B cell (primary cell): ENCODE measurements around the gene IFNA16. TPM values are rescaled to one million over a fixed set of nuclear protein-coding genes. Genes with fewer than 3 reads are reported as not detected.
"Not testable (repeated sequence)": the region's sequence is repeated elsewhere in the genome, so short reads cannot be mapped to it uniquely, and the experiment has no call there.

ENCODE experiments used
- ATAC-seq: fragments of 200-7000 bp; cut with Tn5 transposase; one replicate; pipeline ENCODE4 v1.10.0; 2021; ENCODE audit warnings: low read depth, mild to moderate bottlenecking, moderate number of reproducible peaks, moderate library complexity
- CTCF ChIA-PET: fragments of 350-600 bp; sonication (Branson Sonifier 250); formaldehyde crosslinking; loops from one replicate; lab custom pipeline; 2021; ENCODE audit warnings: antibody characterized with exemption, inconsistent platforms; lab: Charles Lee
- POLR2A ChIA-PET: fragments of 350-600 bp; sonication (Branson Sonifier 250); formaldehyde crosslinking; loops from one replicate; lab custom pipeline; 2021; ENCODE audit warnings: antibody characterized with exemption; lab: Charles Lee
- DNase-seq: peaks from one replicate; pipeline ENCODE4 v3.0.0; 2013
- H2AFZ ChIP-seq: 2 replicates; pipeline ENCODE4 v1.6.1; 2012; ENCODE audit warnings: mild to moderate bottlenecking, low read depth, low read length; ENCODE audit not compliant: insufficient read depth, poor library complexity, severe bottlenecking
- H3K27ac ChIP-seq, 2 donors: 1 replicate in 1 of 2; 2 replicates in 1 of 2; pipeline ENCODE4 v1.5.1; 2012 to 2013; ENCODE audit warnings: low read length in 2 of 2, mild to moderate bottlenecking in 2 of 2, moderate library complexity in 1 of 2
- H3K27me3 ChIP-seq, 4 experiments: fragments of 200-600 bp in 1 of 4; sonication (generic) in 1 of 4; replicated peaks in 1 of 4; 1 replicate in 2 of 4; 2 replicates in 2 of 4; pipeline versions ENCODE4 v1.6.1 to v1.7.0; 2013 to 2016; ENCODE audit warnings: low read length in 3 of 4, mild to moderate bottlenecking in 2 of 4, mixed read lengths in 1 of 4, moderate library complexity in 1 of 4; ENCODE audit not compliant: insufficient read depth in 4 of 4, control insufficient read depth in 3 of 4; ENCODE audit errors: control extremely low read depth in 1 of 4
- H3K36me3 ChIP-seq, 2 experiments: replicated peaks in 1 of 2; 1 replicate in 1 of 2; 2 replicates in 1 of 2; pipeline versions ENCODE4 v1.6.1 to v1.7.1; 2013; ENCODE audit warnings: low read length in 1 of 2; ENCODE audit not compliant: insufficient read depth in 2 of 2, control insufficient read depth in 1 of 2; ENCODE audit errors: control extremely low read depth in 1 of 2, extremely low read depth in 1 of 2
- H3K4me1 ChIP-seq, 2 donors: fragments of 200-600 bp in 1 of 2; sonication (generic) in 1 of 2; 1 replicate in 1 of 2; 2 replicates in 1 of 2; pipeline versions ENCODE4 v1.5.1 to v1.6.1; 2013 to 2017; ENCODE audit warnings: low read length in 2 of 2; ENCODE audit not compliant: control insufficient read depth in 2 of 2, insufficient read depth in 2 of 2
- H3K4me2 ChIP-seq: replicated peaks from 2 replicates; pipeline ENCODE3; 2012; ENCODE audit warnings: mild to moderate bottlenecking, low read depth, low read length; ENCODE audit not compliant: poor library complexity, severe bottlenecking
- H3K4me3 ChIP-seq, 5 experiments: fragments of 200-600 bp in 1 of 5; sonication (generic) in 1 of 5; 1 replicate in 3 of 5; 2 replicates in 2 of 5; pipeline versions ENCODE4 v1.5.1 to v1.7.0; 2011 to 2016; ENCODE audit warnings: low read length in 4 of 5, mild to moderate bottlenecking in 4 of 5, low read depth in 2 of 5, control low read depth in 1 of 5, moderate library complexity in 1 of 5; ENCODE audit not compliant: insufficient read depth in 1 of 5; ENCODE audit errors: control extremely low read depth in 1 of 5, extremely low read depth in 1 of 5
- H3K79me2 ChIP-seq: fragments of 200-600 bp; sonication (generic); one replicate; pipeline ENCODE4 v1.6.0; 2016; ENCODE audit warnings: low read length; ENCODE audit not compliant: control insufficient read depth, insufficient read depth
- H3K9ac ChIP-seq: fragments of 200-600 bp; sonication (generic); 2 replicates; pipeline ENCODE4 v1.6.1; 2017; ENCODE audit warnings: mild to moderate bottlenecking, low read length, moderate library complexity
- H3K9me3 ChIP-seq, 3 donors: one replicate each; pipeline versions ENCODE4 v1.6.1 to v1.7.1; 2013; ENCODE audit warnings: low read length in 2 of 3; ENCODE audit not compliant: control insufficient read depth in 2 of 3, insufficient read depth in 1 of 3; ENCODE audit errors: control extremely low read depth in 1 of 3
- H4K20me1 ChIP-seq: 2 replicates; pipeline ENCODE4 v1.6.0; 2012; ENCODE audit warnings: mild to moderate bottlenecking, low read length; ENCODE audit not compliant: insufficient read depth, control insufficient read depth, poor library complexity, severe bottlenecking
- H3K27ac Mint-ChIP-seq: one replicate; pipeline ENCODE4 v1.8.0; 2021; ENCODE audit warnings: mixed read lengths
- H3K27me3 Mint-ChIP-seq: one replicate; pipeline ENCODE4 v1.8.0; 2021; ENCODE audit warnings: mixed read lengths
- H3K4me1 Mint-ChIP-seq: one replicate; pipeline ENCODE4 v1.8.0; 2021; ENCODE audit warnings: mixed read lengths
- H3K4me3 Mint-ChIP-seq: one replicate; pipeline ENCODE4 v1.8.0; 2021; ENCODE audit warnings: mixed read lengths
- H3K9me3 Mint-ChIP-seq: one replicate; pipeline ENCODE4 v1.8.0; 2022; ENCODE audit warnings: mixed read lengths; ENCODE audit not compliant: insufficient read depth
- EZH2 ChIP-seq: IDR thresholded peaks from 2 replicates; pipeline ENCODE4 v1.6.1; 2012; ENCODE audit warnings: borderline replicate concordance, low read depth, mild to moderate bottlenecking, moderate library complexity, low read length; ENCODE audit not compliant: insufficient read depth, poor library complexity, severe bottlenecking
- WGBS: methylation state at CpG from one replicate; pipeline ENCODE4 v1.1.5; 2013; ENCODE audit warnings: missing lambda C conversion rate; ENCODE audit not compliant: insufficient coverage; 5-methylcytosine and 5-hydroxymethylcytosine counted together
- intact Hi-C: fragments of 100-400 bp; cut with micrococcal nuclease; formaldehyde crosslinking; loops from one replicate; pipeline ENCODE4 v1.10.0; 2022
- polyA plus RNA-seq: library from polyadenylated mRNA; depleted of rRNA; stranded (reverse); fragments of >200 nt; gene quantifications from 2 replicates; pipeline ENCODE4 v1.2.3, GENCODE V29; 2012
- total RNA-seq, 2 donors: library from RNA; stranded (reverse); fragments of 120-200 nt in 1 of 2; gene quantifications; 1 replicate in 1 of 2; 2 replicates in 1 of 2; pipeline versions ENCODE4 v1.2.3 to v1.2.4, GENCODE V29; 2013 to 2022

The IFNA16 gene
- total and polyA plus RNA-seq, 2 donors (not counting 1 experiment from before 2014, with no cell fraction given), result not detected

DNA sequence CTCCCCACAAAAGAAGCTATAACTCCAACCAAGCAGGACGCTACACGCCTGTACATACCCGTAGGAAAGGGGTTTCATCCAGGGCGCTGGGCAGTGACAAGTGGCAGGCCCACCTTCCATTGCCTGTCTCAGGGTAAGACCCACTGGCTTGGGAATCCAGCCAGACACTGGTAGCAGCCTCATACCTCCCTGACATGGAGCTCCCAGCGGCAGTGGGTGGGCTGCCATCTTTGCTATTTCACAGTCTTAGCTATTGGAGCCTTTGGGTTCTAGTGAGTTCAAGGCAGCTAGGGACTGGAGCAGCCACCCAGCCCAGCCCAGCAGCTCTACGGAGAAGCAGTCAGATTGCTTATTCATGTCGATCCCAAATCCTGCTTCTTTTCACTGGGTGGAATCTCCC is 6.8 kb downstream of the IFNA16 start:
- H4K20me1 ChIP-seq, result no peaks in the 10 kb centered on the region
- H3K27ac Mint-ChIP-seq, result no peak overlapping the region
- no peak overlapping the region for H3K4me3 Mint-ChIP-seq
- no peaks in the 10 kb centered on the region for H3K79me2 ChIP-seq
- H3K9ac ChIP-seq, result no peak overlapping the region
- TF ChIP-seq EZH2, result no peak
- ATAC-seq (no peak), DNase-seq (no peak)
- peaks cover 2% of the 10 kb centered on the region for H3K4me1 Mint-ChIP-seq
- no peaks in the 10 kb centered on the region for H3K4me1 ChIP-seq
- CTCF ChIA-PET, result interaction anchor here (1.5 to 1.6 kb wide), 2 partner anchors 25 to 108 kb away, joined by 3 to 4 read pairs; no protein-coding TSS in a partner anchor
- POLR2A ChIA-PET, result no interaction called here
- H2AFZ ChIP-seq, result no peak overlapping the region
- H3K27me3 Mint-ChIP-seq, result peaks cover 13% of the 10 kb centered on the region
- H3K36me3 ChIP-seq, result no peaks in the 10 kb centered on the region
- no peak overlapping the region for H3K4me3 ChIP-seq
- peaks cover 0 to 5% (median 0%) of the 10 kb centered on the region in 4 experiments for H3K27me3 ChIP-seq
- H3K4me2 ChIP-seq, result no peak overlapping the region
- no peaks in the 10 kb centered on the region for H3K9me3 ChIP-seq
- no peak overlapping the region for H3K27ac ChIP-seq
- no peaks in the 10 kb centered on the region for H3K9me3 Mint-ChIP-seq
- intact Hi-C loops, result no loop called here
- 96% methylated on average over 7 of the region's 7 CpGs for WGBS

DNA sequence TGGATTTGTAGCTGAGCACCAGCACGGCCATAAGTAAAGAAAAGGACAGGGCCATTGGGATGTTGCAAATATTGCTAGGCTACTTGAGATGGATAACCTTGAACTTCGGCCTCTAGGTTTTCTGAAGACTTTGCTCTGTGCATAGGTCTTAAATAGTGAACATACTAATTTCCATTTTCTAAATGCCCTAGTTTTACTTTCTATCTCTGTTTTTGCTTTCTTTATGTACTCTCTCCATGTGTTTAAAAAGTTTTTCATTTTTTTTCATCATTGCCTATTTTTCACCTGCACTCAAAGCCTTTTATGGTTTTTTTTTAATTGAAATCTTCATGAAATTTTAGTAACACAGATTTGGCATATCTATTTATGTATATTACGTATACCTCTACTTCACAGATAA is 10.1 kb downstream of the IFNA16 start, which contains the start of gene IFNA10:
Gene IFNA10 (minus strand): TSS at position 101 of the 400 bp plus-strand sequence. CDS start 46 bp downstream, at position 55.
- H3K4me2 ChIP-seq, H4K20me1 ChIP-seq, DNase-seq, H3K4me3 ChIP-seq, H3K27me3 ChIP-seq, CTCF ChIA-PET, H3K4me3 Mint-ChIP-seq, H3K4me1 ChIP-seq, H3K27ac Mint-ChIP-seq, POLR2A ChIA-PET, H3K36me3 ChIP-seq, H3K9ac ChIP-seq, H3K9me3 ChIP-seq, H3K4me1 Mint-ChIP-seq, intact Hi-C loops, H3K9me3 Mint-ChIP-seq, H2AFZ ChIP-seq, H3K79me2 ChIP-seq, H3K27ac ChIP-seq, ATAC-seq: not testable (repeated sequence)
- no CpG with 5 or more reads among the region's 3 CpGs for WGBS
- peaks cover 17% of the 10 kb centered on the region for H3K27me3 Mint-ChIP-seq
